GM23338 (cell line): ENCODE measurements around the gene ANKFY1. TPM values are rescaled to one million over a fixed set of nuclear protein-coding genes. Genes with fewer than 3 reads are reported as not detected.

ENCODE experiments used
- ATAC-seq: fragments of 200-7000 bp; cut with Tn5 transposase; 3 replicates; pipeline ENCODE4 v1.9.1; 2020
- DNase-seq: peaks from one replicate; pipeline ENCODE4 v3.0.0-alpha.2; 2015; ENCODE audit warnings: low spot score
- H2AFZ ChIP-seq: fragments of 200-600 bp; sonication (generic); 2 replicates; pipeline ENCODE4 v1.8.0; 2016; ENCODE audit warnings: antibody characterized with exemption, mild to moderate bottlenecking, moderate library complexity
- H3F3A ChIP-seq: fragments of 200-600 bp; sonication (generic); replicated peaks from 2 replicates; pipeline ENCODE4 v1.8.0; 2017; ENCODE audit warnings: antibody characterized with exemption, mixed run types, low read depth
- H3K27ac ChIP-seq: fragments of 200-600 bp; sonication (generic); 2 replicates; pipeline ENCODE4 v1.6.1; 2016; ENCODE audit warnings: low read depth
- H3K27me3 ChIP-seq: fragments of 200-600 bp; sonication (generic); 2 replicates; pipeline ENCODE4 v1.8.0; 2016; ENCODE audit warnings: mild to moderate bottlenecking, mixed run types, moderate library complexity; ENCODE audit not compliant: insufficient read depth
- H3K36me3 ChIP-seq: fragments of 200-600 bp; sonication (generic); 2 replicates; pipeline ENCODE4 v1.8.0; 2016; ENCODE audit warnings: mild to moderate bottlenecking; ENCODE audit not compliant: insufficient read depth
- H3K4me1 ChIP-seq: fragments of 200-600 bp; sonication (generic); 2 replicates; pipeline ENCODE4 v1.8.0; 2016; ENCODE audit warnings: mild to moderate bottlenecking, moderate library complexity; ENCODE audit not compliant: insufficient read depth
- H3K4me2 ChIP-seq: fragments of 200-600 bp; sonication (generic); 2 replicates; pipeline ENCODE4 v1.7.1; 2017; ENCODE audit warnings: mixed run types
- H3K4me3 ChIP-seq: fragments of 200-600 bp; sonication (generic); 2 replicates; pipeline ENCODE4 v1.6.1; 2016; ENCODE audit warnings: mixed run types
- H3K79me2 ChIP-seq: fragments of 200-600 bp; sonication (generic); replicated peaks from 2 replicates; pipeline ENCODE4 v1.8.0; 2017; ENCODE audit warnings: mild to moderate bottlenecking; ENCODE audit not compliant: insufficient read depth
- H3K9me2 ChIP-seq: fragments of 200-600 bp; sonication (generic); 2 replicates; pipeline ENCODE4 v1.8.0; 2017; ENCODE audit not compliant: insufficient read depth
- H4K20me1 ChIP-seq: fragments of 200-600 bp; sonication (generic); replicated peaks from 2 replicates; pipeline ENCODE4 v1.8.0; 2017; ENCODE audit warnings: mild to moderate bottlenecking; ENCODE audit not compliant: insufficient read depth
- H3K27ac Mint-ChIP-seq: 2 replicates; pipeline ENCODE4 v1.8.0; 2020; ENCODE audit warnings: inconsistent platforms, mild to moderate bottlenecking, moderate library complexity, mixed read lengths
- H3K27me3 Mint-ChIP-seq: 3 replicates; pipeline ENCODE4 v1.8.0; 2022; ENCODE audit warnings: low read depth, mild to moderate bottlenecking, moderate library complexity, mixed read lengths, inconsistent platforms; ENCODE audit not compliant: insufficient read depth, poor library complexity
- H3K36me3 Mint-ChIP-seq: 3 replicates; pipeline ENCODE4 v1.8.0; 2021; ENCODE audit warnings: low read depth, mild to moderate bottlenecking, inconsistent platforms, moderate library complexity, mixed read lengths
- H3K4me1 Mint-ChIP-seq: 3 replicates; pipeline ENCODE4 v1.8.0; 2020; ENCODE audit warnings: mild to moderate bottlenecking, inconsistent platforms, mixed read lengths
- H3K4me3 Mint-ChIP-seq: 3 replicates; pipeline ENCODE4 v1.8.0; 2021; ENCODE audit warnings: moderate library complexity, mild to moderate bottlenecking, inconsistent platforms, mixed read lengths
- H3K9me3 Mint-ChIP-seq: 3 replicates; pipeline ENCODE4 v1.8.0; 2020; ENCODE audit warnings: moderate library complexity, mild to moderate bottlenecking, inconsistent platforms, mixed read lengths
- CREB1 ChIP-seq: fragments of 250-450 bp; sonication (Bioruptor Pico); IDR thresholded peaks from 2 replicates; pipeline ENCODE4 v1.5.0; 2020; ENCODE audit warnings: low read depth, mild to moderate bottlenecking, moderate library complexity
- CTCF ChIP-seq, 2 experiments: fragments of 200-600 bp in 1 of 2; sonication (generic) in 1 of 2; conservative IDR thresholded peaks; 2 replicates each; pipeline versions ENCODE4 v1.5.1 to v1.6.1; 2016 to 2017; ENCODE audit warnings: antibody characterized with exemption in 2 of 2, low read depth in 2 of 2, mild to moderate bottlenecking in 2 of 2, moderate library complexity in 1 of 2
- ETS1 ChIP-seq: IDR thresholded peaks from 2 replicates; pipeline ENCODE4 v1.6.1; 2016; ENCODE audit warnings: antibody characterized with exemption
- EZH2 ChIP-seq: fragments of 200-600 bp; sonication (generic); IDR thresholded peaks from one replicate; pipeline ENCODE4 v1.8.0; 2017; ENCODE audit warnings: antibody characterized with exemption, mild to moderate bottlenecking, low read depth; ENCODE audit not compliant: unreplicated experiment
- EZH2phosphoT487 ChIP-seq: fragments of 200-600 bp; sonication (generic); IDR thresholded peaks from one replicate; pipeline ENCODE4 v1.8.1; 2018; ENCODE audit warnings: antibody characterized with exemption; ENCODE audit not compliant: unreplicated experiment
- JUNB ChIP-seq: IDR thresholded peaks from one replicate; pipeline ENCODE4 v1.6.1; 2016; ENCODE audit warnings: antibody characterized with exemption; ENCODE audit not compliant: unreplicated experiment
- NANOG ChIP-seq: IDR thresholded peaks from 2 replicates; pipeline ENCODE4 v1.6.1; 2016; ENCODE audit warnings: antibody characterized with exemption, borderline replicate concordance
- POLR2AphosphoS5 ChIP-seq: IDR thresholded peaks from 2 replicates; pipeline ENCODE4 v1.6.1; 2016; ENCODE audit warnings: antibody characterized with exemption, low read depth
- REST ChIP-seq: IDR thresholded peaks from one replicate; pipeline ENCODE4 v1.6.1; 2018; ENCODE audit warnings: antibody characterized with exemption; ENCODE audit not compliant: unreplicated experiment
- STAT1 ChIP-seq: IDR thresholded peaks from one replicate; pipeline ENCODE4 v1.6.1; 2016; ENCODE audit warnings: antibody characterized with exemption; ENCODE audit not compliant: unreplicated experiment
- ZNF114 ChIP-seq: fragments of 250-450 bp; sonication (Bioruptor Pico); IDR thresholded peaks from 2 replicates; pipeline ENCODE4 v1.5.0; 2020; ENCODE audit warnings: mild to moderate bottlenecking, moderate library complexity
- ZNF331 ChIP-seq: fragments of 250-450 bp; sonication (Bioruptor Pico); IDR thresholded peaks from 2 replicates; pipeline ENCODE4 v1.5.0; 2020; ENCODE audit warnings: low read depth, mild to moderate bottlenecking, moderate library complexity
- ZNF462 ChIP-seq: fragments of 250-450 bp; sonication (Bioruptor Pico); IDR thresholded peaks from 2 replicates; pipeline ENCODE4 v1.5.0; 2020; ENCODE audit warnings: mild to moderate bottlenecking, moderate library complexity
- polyA plus RNA-seq: library from polyadenylated mRNA; unstranded; fragments of >200 nt; fragmentation: Nextera tagmentation; extraction: Ambion mirVana; gene quantifications from 2 replicates; pipeline ENCODE4 v1.2.1, GENCODE V29; 2016
- total RNA-seq: library from RNA; depleted of rRNA; stranded (reverse); fragments of >200 nt; shearing (Covaris generic); gene quantifications from 2 replicates; pipeline ENCODE4 v1.2.3, GENCODE V29; 2014

Gene ANKFY1
- total and polyA plus RNA-seq, 2 experiments from 2014 or later = 12.9 to 44.4 TPM

GRCh38 chr17:4189280-4189679 is 74.5 kb downstream of the ANKFY1 start:
- H3K27ac ChIP-seq = no peak overlapping the region
- no peaks in the 10 kb centered on the region; the same call in 1 of the 2 replicates for H3K79me2 ChIP-seq
- H3F3A ChIP-seq = no peaks in the 10 kb centered on the region
- Mint-ChIP-seq H3K4me1 (peaks cover 10% of the 10 kb centered on the region), H3K36me3 (peaks cover 54% of the 10 kb centered on the region), H3K4me3 (no peak overlapping the region), H3K9me3 (no peaks in the 10 kb centered on the region), H3K27me3 (peaks cover 5% of the 10 kb centered on the region), H3K27ac (no peak overlapping the region)
- H2AFZ ChIP-seq = no peak overlapping the region
- peaks cover 3% of the 10 kb centered on the region; the same call in 1 of the 2 replicates for H3K36me3 ChIP-seq
- no peak for DNase-seq
- no peak for ATAC-seq
- no peaks in the 10 kb centered on the region for H3K27me3 ChIP-seq
- H3K4me2 ChIP-seq = no peak overlapping the region
- TF ChIP-seq CREB1 (CRISPR knock-in tag) (no peak), NANOG (no peak), EZH2phosphoT487 (no peak), EZH2 (no peak), ZNF114 (CRISPR knock-in tag) (no peak), STAT1 (no peak), REST (no peak), ZNF462 (no peak), JUNB (no peak), ETS1 (no peak), CTCF (conservative IDR thresholded peaks at IDR 0.05; ENCODE audit: low read depth in 2 of 2) (no peak), POLR2AphosphoS5 (no peak), ZNF331 (CRISPR knock-in tag) (no peak)
- no peaks in the 10 kb centered on the region for H3K9me2 ChIP-seq
- H3K4me1 ChIP-seq = no peaks in the 10 kb centered on the region; the same call in 1 of the 2 replicates
- H4K20me1 ChIP-seq = no peaks in the 10 kb centered on the region
- H3K4me3 ChIP-seq = no peak overlapping the region
